Neural progenitor cell (in vitro differentiated cells): ENCODE measurements around the gene POPDC2. TPM values are rescaled to one million over a fixed set of nuclear protein-coding genes. Genes with fewer than 3 reads are reported as not detected.

Experiments used
- DNase-seq: peaks from one replicate; pipeline ENCODE4 v3.0.0-alpha.2; 2016; ENCODE audit warnings: low spot score
- H2AFZ ChIP-seq: fragments of 200-600 bp; sonication (generic); replicated peaks from 2 replicates; pipeline ENCODE4 v1.6.1; 2016; ENCODE audit warnings: antibody characterized with exemption
- H3F3A ChIP-seq: fragments of 200-600 bp; sonication (generic); 2 replicates; pipeline ENCODE4 v1.6.1; 2016; ENCODE audit warnings: antibody characterized with exemption, low read depth
- H3K27ac ChIP-seq: fragments of 200-600 bp; sonication (generic); 2 replicates; pipeline ENCODE4 v1.5.1; 2016; ENCODE audit warnings: mild to moderate bottlenecking
- H3K27me3 ChIP-seq: fragments of 200-600 bp; sonication (generic); 2 replicates; pipeline ENCODE4 v1.6.1; 2016; ENCODE audit warnings: mild to moderate bottlenecking, moderate library complexity
- H3K36me3 ChIP-seq: fragments of 200-600 bp; sonication (generic); 2 replicates; pipeline ENCODE4 v1.5.1; 2016
- H3K4me1 ChIP-seq: fragments of 200-600 bp; sonication (generic); 2 replicates; pipeline ENCODE4 v1.6.1; 2016; ENCODE audit warnings: mixed run types
- H3K4me2 ChIP-seq: fragments of 200-600 bp; sonication (generic); 2 replicates; pipeline ENCODE4 v1.6.1; 2016
- H3K4me3 ChIP-seq: fragments of 200-600 bp; sonication (generic); 2 replicates; pipeline ENCODE4 v1.5.1; 2016
- H3K79me2 ChIP-seq: fragments of 200-600 bp; sonication (generic); 2 replicates; pipeline ENCODE4 v1.6.1; 2016; ENCODE audit warnings: low read depth
- H3K9ac ChIP-seq: fragments of 200-600 bp; sonication (generic); 2 replicates; pipeline ENCODE4 v1.6.1; 2016
- H3K9me3 ChIP-seq: fragments of 200-600 bp; sonication (generic); 2 replicates; pipeline ENCODE4 v1.5.1; 2016; ENCODE audit warnings: low read depth
- H4K20me1 ChIP-seq: fragments of 200-600 bp; sonication (generic); 2 replicates; pipeline ENCODE4 v1.6.1; 2016; ENCODE audit warnings: low read depth
- H3K27ac Mint-ChIP-seq: 3 replicates; pipeline ENCODE4 v1.8.0; 2021; ENCODE audit warnings: mixed read lengths
- H3K27me3 Mint-ChIP-seq: 2 replicates; pipeline ENCODE4 v1.8.0; 2022; ENCODE audit warnings: low read depth, mild to moderate bottlenecking, inconsistent platforms, moderate library complexity, mixed read lengths; ENCODE audit not compliant: insufficient read depth
- H3K36me3 Mint-ChIP-seq: 3 replicates; pipeline ENCODE4 v1.8.0; 2021; ENCODE audit warnings: mixed read lengths
- H3K4me1 Mint-ChIP-seq: 3 replicates; pipeline ENCODE4 v1.8.0; 2021; ENCODE audit warnings: mixed read lengths
- H3K4me3 Mint-ChIP-seq: 3 replicates; pipeline ENCODE4 v1.8.0; 2021; ENCODE audit warnings: mild to moderate bottlenecking, moderate library complexity, mixed read lengths
- H3K9me3 Mint-ChIP-seq: 3 replicates; pipeline ENCODE4 v1.8.0; 2020; ENCODE audit warnings: mixed read lengths
- EZH2 ChIP-seq: fragments of 200-600 bp; sonication (generic); IDR thresholded peaks from 2 replicates; pipeline ENCODE4 v1.6.1; 2017; ENCODE audit warnings: antibody characterized with exemption, mild to moderate bottlenecking, moderate library complexity
- EZH2phosphoT487 ChIP-seq: fragments of 200-600 bp; sonication (generic); IDR thresholded peaks from 2 replicates; pipeline ENCODE4 v1.6.1; 2017; ENCODE audit warnings: antibody characterized with exemption
- total RNA-seq: library from RNA; depleted of rRNA; stranded (reverse); fragments of >200 nt; gene quantifications from 2 replicates; pipeline ENCODE4 v1.2.3, GENCODE V29; 2015; ENCODE audit warnings: low replicate concordance
- TF ChIP-seq, protein P1 (sequence below): fragments of 200-600 bp; sonication (generic); IDR thresholded peaks from 2 replicates; pipeline ENCODE4 v1.5.1; 2017; ENCODE audit warnings: antibody characterized with exemption, mild to moderate bottlenecking

POPDC2 gene
- total RNA-seq, 1 donor from 2014 or later: 0.95 TPM

DNA sequence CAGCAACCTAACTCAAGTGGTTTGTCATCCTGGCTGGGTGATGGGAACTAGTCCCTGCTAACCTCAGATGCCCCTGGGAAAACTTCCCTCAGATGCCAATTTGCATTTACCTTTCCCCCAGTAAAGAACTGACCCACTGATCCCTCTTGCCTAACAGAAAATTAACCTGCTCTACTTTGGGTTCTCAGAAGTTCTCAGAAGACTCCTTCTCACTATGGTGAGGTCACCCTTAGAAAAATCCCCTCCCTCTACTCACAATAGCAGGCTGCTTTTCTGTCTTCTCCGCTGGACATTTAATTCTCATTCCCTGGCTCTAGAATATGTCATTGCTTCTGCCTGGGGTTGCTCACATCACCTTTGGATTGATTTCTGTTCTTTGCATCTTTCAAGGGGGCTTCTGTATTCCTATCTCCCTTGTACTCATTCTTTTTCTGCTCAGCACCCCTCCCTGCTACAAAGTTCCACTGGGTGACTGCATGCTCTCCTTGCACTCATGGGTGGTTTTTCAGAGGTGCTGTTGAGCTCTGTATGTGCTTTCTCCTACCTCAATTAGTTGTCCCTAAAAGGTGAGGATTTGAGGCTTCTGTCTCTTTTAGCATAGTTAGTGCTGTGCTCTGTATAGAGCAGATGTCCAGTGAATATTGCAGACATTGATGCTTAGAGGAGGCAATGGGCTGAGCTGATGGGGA is 61.8 kb downstream of the POPDC2 start:
- H3K27me3 ChIP-seq: no peaks in the 10 kb centered on the region
- H3K9me3 Mint-ChIP-seq: no peaks in the 10 kb centered on the region
- no peak for DNase-seq
- TF ChIP-seq EZH2 (no peak), EZH2phosphoT487 (no peak)
- TF ChIP-seq, protein P1, sequence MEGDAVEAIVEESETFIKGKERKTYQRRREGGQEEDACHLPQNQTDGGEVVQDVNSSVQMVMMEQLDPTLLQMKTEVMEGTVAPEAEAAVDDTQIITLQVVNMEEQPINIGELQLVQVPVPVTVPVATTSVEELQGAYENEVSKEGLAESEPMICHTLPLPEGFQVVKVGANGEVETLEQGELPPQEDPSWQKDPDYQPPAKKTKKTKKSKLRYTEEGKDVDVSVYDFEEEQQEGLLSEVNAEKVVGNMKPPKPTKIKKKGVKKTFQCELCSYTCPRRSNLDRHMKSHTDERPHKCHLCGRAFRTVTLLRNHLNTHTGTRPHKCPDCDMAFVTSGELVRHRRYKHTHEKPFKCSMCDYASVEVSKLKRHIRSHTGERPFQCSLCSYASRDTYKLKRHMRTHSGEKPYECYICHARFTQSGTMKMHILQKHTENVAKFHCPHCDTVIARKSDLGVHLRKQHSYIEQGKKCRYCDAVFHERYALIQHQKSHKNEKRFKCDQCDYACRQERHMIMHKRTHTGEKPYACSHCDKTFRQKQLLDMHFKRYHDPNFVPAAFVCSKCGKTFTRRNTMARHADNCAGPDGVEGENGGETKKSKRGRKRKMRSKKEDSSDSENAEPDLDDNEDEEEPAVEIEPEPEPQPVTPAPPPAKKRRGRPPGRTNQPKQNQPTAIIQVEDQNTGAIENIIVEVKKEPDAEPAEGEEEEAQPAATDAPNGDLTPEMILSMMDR: no peak
- H3K79me2 ChIP-seq: no peaks in the 10 kb centered on the region
- H3K4me3 Mint-ChIP-seq: no peak overlapping the region
- H3F3A ChIP-seq: no peaks in the 10 kb centered on the region
- H2AFZ ChIP-seq: no peak overlapping the region
- no peak overlapping the region for H3K4me3 ChIP-seq
- peaks cover 4% of the 10 kb centered on the region for H3K4me1 ChIP-seq
- peaks cover 5% of the 10 kb centered on the region for H3K27me3 Mint-ChIP-seq
- no peaks in the 10 kb centered on the region for H3K4me1 Mint-ChIP-seq
- no peaks in the 10 kb centered on the region for H4K20me1 ChIP-seq
- H3K9ac ChIP-seq: no peak overlapping the region
- H3K27ac Mint-ChIP-seq: no peak overlapping the region
- no peak overlapping the region for H3K4me2 ChIP-seq
- H3K9me3 ChIP-seq: no peaks in the 10 kb centered on the region
- no peak overlapping the region for H3K27ac ChIP-seq
- no peaks in the 10 kb centered on the region for H3K36me3 ChIP-seq
- H3K36me3 Mint-ChIP-seq: no peaks in the 10 kb centered on the region

- Mint-ChIP-seq H3K9me3 (no peaks in the 10 kb centered on the region), H3K27me3 (peaks cover 4% of the 10 kb centered on the region), H3K27ac (no peak within 1 kb of the TSS), H3K4me1 (no peaks in the 10 kb centered on the region), H3K36me3 (no peaks in the 10 kb centered on the region), H3K4me3 (no peak within 1 kb of the TSS)
- H4K20me1 ChIP-seq: no peaks in the 10 kb centered on the region
- TF ChIP-seq, protein P1: no peak
- no peak for TF ChIP-seq EZH2
- TF ChIP-seq EZH2phosphoT487: no peak
- no peak within 1 kb of the TSS for H2AFZ ChIP-seq
- no peaks in the 10 kb centered on the region for H3K9me3 ChIP-seq
- H3K9ac ChIP-seq: no peak within 1 kb of the TSS
- H3K36me3 ChIP-seq: no peaks in the 10 kb centered on the region
- peaks cover 4% of the 10 kb centered on the region for H3K4me1 ChIP-seq
- H3K27me3 ChIP-seq: no peaks in the 10 kb centered on the region
- no peak within 1 kb of the TSS for H3K27ac ChIP-seq
- no peaks in the 10 kb centered on the region for H3K79me2 ChIP-seq
- H3F3A ChIP-seq: no peaks in the 10 kb centered on the region
- no peak for DNase-seq
- no peak within 1 kb of the TSS for H3K4me2 ChIP-seq
- H3K4me3 ChIP-seq: no peak within 1 kb of the TSS
Observed at GRCh38 chr3:119597548-119598288, 62.7 kb downstream of the POPDC2 start, which contains the start of gene PLA1A. Gene PLA1A, plus strand, starts transcription at chr3:119597885. Its CDS starts 29 bp downstream, at chr3:119597914.

GRCh38 chr3:119596398-119596797 is 64.0 kb downstream of the POPDC2 start:
- Histone ChIP-seq H3K27me3 (no peaks in the 10 kb centered on the region), H3K9me3 (no peaks in the 10 kb centered on the region), H3K79me2 (no peaks in the 10 kb centered on the region), H3F3A (no peaks in the 10 kb centered on the region), H3K4me3 (no peak overlapping the region), H3K4me2 (no peak overlapping the region), H3K36me3 (no peaks in the 10 kb centered on the region), H3K27ac (no peak overlapping the region), H3K9ac (no peak overlapping the region), H4K20me1 (no peaks in the 10 kb centered on the region), H3K4me1 (peaks cover 4% of the 10 kb centered on the region), H2AFZ (peak overlapping the region; percentile 39)
- Mint-ChIP-seq H3K27ac (no peak overlapping the region), H3K27me3 (peaks cover 4% of the 10 kb centered on the region), H3K36me3 (no peaks in the 10 kb centered on the region), H3K9me3 (peaks cover 2% of the 10 kb centered on the region), H3K4me3 (no peak overlapping the region), H3K4me1 (no peaks in the 10 kb centered on the region)
- no peak for DNase-seq
- no peak for TF ChIP-seq EZH2
- TF ChIP-seq, protein P1: no peak
- no peak for TF ChIP-seq EZH2phosphoT487
